Fibroblast of the aortic adventitia (primary cell): Measurements from ENCODE around the gene PJVK. TPM values are rescaled to one million over a fixed set of nuclear protein-coding genes. Genes with fewer than 3 reads are reported as not detected.

Source experiments
- DNase-seq: peaks from one replicate; pipeline ENCODE4 v3.0.0-alpha.2; 2010; ENCODE audit warnings: low read depth
- H3K4me3 ChIP-seq: 2 replicates; pipeline ENCODE4 v1.5.1; 2011; ENCODE audit warnings: low read depth, mild to moderate bottlenecking, control low read depth, low read length, moderate library complexity
- total RNA-seq: library from RNA; depleted of rRNA; stranded (reverse); fragments of >200 nt; gene quantifications from 2 replicates; pipeline ENCODE4 v1.2.3, GENCODE V29; 2012; ENCODE audit warnings: low replicate concordance
- TF ChIP-seq, protein P1 (sequence below): IDR thresholded peaks from 2 replicates; pipeline ENCODE4 v1.5.1; 2011; ENCODE audit warnings: mild to moderate bottlenecking, low read length, control low read depth, inconsistent platforms; ENCODE audit not compliant: insufficient read depth

PJVK gene
- total RNA-seq, 1 donor = 1.6 TPM

DNA sequence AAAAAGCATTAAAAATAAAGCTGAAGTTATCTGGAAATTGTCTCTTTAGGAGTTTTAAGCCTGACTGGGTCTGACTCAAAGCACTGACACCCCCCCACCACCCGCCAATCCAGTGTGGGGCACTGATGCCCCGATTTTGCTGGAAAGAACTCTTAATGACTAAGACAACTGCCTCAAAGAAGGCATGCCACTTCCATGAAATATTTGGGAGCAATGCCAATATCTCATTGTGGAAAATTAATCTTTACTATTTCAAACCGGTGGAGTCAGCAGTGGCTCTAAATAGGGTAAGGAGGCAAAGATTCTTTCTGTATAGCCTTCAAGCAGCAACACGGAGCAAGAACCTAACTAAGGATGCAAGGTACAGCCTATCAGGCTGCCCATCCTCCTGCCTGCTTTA is 22.8 kb downstream of the PJVK start:
- H3K4me3 ChIP-seq = no peak overlapping the region
- TF ChIP-seq, protein P1, sequence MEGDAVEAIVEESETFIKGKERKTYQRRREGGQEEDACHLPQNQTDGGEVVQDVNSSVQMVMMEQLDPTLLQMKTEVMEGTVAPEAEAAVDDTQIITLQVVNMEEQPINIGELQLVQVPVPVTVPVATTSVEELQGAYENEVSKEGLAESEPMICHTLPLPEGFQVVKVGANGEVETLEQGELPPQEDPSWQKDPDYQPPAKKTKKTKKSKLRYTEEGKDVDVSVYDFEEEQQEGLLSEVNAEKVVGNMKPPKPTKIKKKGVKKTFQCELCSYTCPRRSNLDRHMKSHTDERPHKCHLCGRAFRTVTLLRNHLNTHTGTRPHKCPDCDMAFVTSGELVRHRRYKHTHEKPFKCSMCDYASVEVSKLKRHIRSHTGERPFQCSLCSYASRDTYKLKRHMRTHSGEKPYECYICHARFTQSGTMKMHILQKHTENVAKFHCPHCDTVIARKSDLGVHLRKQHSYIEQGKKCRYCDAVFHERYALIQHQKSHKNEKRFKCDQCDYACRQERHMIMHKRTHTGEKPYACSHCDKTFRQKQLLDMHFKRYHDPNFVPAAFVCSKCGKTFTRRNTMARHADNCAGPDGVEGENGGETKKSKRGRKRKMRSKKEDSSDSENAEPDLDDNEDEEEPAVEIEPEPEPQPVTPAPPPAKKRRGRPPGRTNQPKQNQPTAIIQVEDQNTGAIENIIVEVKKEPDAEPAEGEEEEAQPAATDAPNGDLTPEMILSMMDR = no peak
- DNase-seq = peak; percentile 47

- no peak for DNase-seq
- H3K4me3 ChIP-seq = no peak overlapping the region
- TF ChIP-seq, protein P1 = no peak
Measured at GRCh38 chr2:178474560-178474959, 23.4 kb downstream of the PJVK start.

GRCh38 chr2:178476477-178476876 is 25.3 kb downstream of the PJVK start:
- H3K4me3 ChIP-seq = no peak overlapping the region
- TF ChIP-seq, protein P1 = no peak
- no peak for DNase-seq

- H3K4me3 ChIP-seq = peak overlapping the region; percentile 97
- DNase-seq = no peak
- TF ChIP-seq, protein P1 = no peak
Measured at GRCh38 chr2:178477443-178478129, 26.4 kb downstream of the PJVK start.

DNA sequence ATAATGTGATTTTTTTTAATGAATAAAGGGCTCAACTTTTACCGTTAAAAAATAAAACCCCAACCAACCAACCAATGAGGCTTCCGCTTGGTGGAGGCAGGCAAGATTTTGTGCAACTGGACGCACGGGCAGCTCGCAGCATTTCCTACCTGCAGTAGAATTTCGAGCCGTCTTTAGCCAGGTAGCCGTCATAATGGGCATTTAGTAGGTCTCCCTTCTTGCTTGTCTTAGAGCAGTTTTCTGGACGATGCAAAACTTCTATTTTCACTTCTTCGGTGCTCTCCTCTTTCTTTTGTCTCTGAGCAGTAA is 26.9 kb downstream of the PJVK start:
- TF ChIP-seq, protein P1 = no peak
- peak overlapping the region; percentile 97 for H3K4me3 ChIP-seq
- peak; percentile 37 for DNase-seq

DNA sequence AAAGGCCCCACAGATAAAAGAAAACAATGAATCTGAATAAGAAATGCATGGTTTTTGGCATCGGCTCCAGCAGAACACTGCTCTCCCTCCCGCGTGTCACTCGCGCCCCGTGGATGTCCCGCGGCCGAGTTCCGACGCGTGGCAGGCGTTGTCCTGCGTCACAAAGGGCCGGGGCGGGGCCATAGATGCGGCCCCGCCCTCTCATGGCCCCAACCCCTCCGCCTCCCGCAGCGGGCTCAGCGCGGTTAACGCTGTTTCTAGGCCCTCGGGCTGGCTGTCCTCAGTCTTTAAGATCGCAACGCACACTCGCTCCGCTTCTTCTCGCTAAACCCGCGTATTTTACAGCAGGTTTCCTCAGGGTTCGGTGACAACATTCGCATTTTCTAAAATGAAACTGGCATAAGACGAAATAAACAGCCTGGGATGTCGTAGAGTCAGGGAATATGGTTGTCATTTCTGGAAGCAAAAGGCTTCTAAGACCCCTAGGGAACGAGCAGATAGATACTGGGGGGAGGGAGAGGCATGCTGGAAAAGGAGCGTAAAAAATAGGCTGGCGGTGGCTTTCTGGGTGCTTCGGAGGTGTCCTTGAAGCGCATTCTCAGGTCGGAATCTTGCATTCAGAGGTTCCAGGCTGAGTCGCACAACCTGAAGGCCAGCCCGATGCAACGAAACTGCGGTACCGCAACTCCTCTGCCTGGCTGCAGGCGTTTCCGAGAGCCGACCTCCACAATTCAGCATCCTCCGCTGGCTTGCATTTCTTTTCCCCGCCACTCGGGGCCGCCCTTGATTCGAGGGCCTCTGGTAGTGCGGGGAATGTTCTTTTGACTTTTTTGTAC is 27.5 kb downstream of the PJVK start, which contains the start of gene FKBP7:
Gene FKBP7 (minus strand): TSS at position 162 of the 836 bp plus-strand sequence. CDS start 101 bp downstream, at position 61.
- peak within 1 kb of the TSS; percentile 97 for H3K4me3 ChIP-seq
- peak; percentile 79 for DNase-seq
- TF ChIP-seq, protein P1 = peak; percentile 60
